A549 (cell line): Measurements from ENCODE around the gene MZT2B. TPM values are rescaled to one million over a fixed set of nuclear protein-coding genes. Genes with fewer than 3 reads are reported as not detected.
"Not testable (repeated sequence)": the region's sequence is repeated elsewhere in the genome, so short reads cannot be mapped to it uniquely, and the experiment has no call there.

Experiments used
- ATAC-seq, 2 experiments: fragments of 200-7000 bp in 1 of 2; fragments of >200 bp in 1 of 2; cut with Nextera tagmentation in 1 of 2; cut with Tn5 transposase in 1 of 2; 3 replicates each; pipeline versions ENCODE4 v1.8.0 to v1.9.1; 2018 to 2020; ENCODE audit warnings: mild to moderate bottlenecking in 1 of 2, moderate library complexity in 1 of 2
- CTCF ChIA-PET: fragments of 300-600 bp; sonication (Branson Sonifier 250); formaldehyde crosslinking; extraction: SDS; loops from one replicate; lab custom pipeline; 2021; ENCODE audit warnings: antibody characterized with exemption, inconsistent platforms; lab: Yijun Ruan, JAX
- POLR2A ChIA-PET: fragments of 350-600 bp; formaldehyde crosslinking; extraction: SDS; loops from one replicate; lab custom pipeline; 2021; ENCODE audit warnings: antibody characterized with exemption, inconsistent platforms; lab: Yijun Ruan, JAX
- DNase-seq, 2 experiments: peaks; one replicate each; pipeline versions ENCODE4 v3.0.0 to v3.0.0-alpha.2; 2011 to 2016; ENCODE audit warnings: low read depth in 1 of 2, low spot score in 1 of 2
- FAIRE-seq: peaks from 2 replicates; lab custom pipeline; 2011; peaks lifted over from hg19 to GRCh38; lab: Jason Lieb, UNC
- H3K27ac ChIP-seq, 2 experiments: fragments of >200 bp; sonication (Bioruptor Twin); formaldehyde crosslinking; 3 replicates each; pipeline ENCODE4 v1.5.1; 2016 to 2017
- H3K4me1 ChIP-seq: fragments of >200 bp; sonication (Bioruptor Twin); formaldehyde crosslinking; 3 replicates; pipeline ENCODE4 v1.6.1; 2016
- H3K4me2 ChIP-seq: fragments of >200 bp; sonication (Bioruptor Twin); formaldehyde crosslinking; 3 replicates; pipeline ENCODE4 v1.6.1; 2016
- H3K4me3 ChIP-seq: fragments of >200 bp; sonication (Bioruptor Twin); formaldehyde crosslinking; 3 replicates; pipeline ENCODE4 v1.5.1; 2016
- H3K9me3 ChIP-seq: fragments of >200 bp; sonication (Bioruptor Twin); formaldehyde crosslinking; 3 replicates; pipeline ENCODE4 v1.6.1; 2016
- CBX8 ChIP-seq: fragments of 200-600 bp; sonication (generic); IDR thresholded peaks from 2 replicates; pipeline ENCODE4 v1.6.1; 2016
- CHD2 ChIP-seq: fragments of 150-350 bp; IDR thresholded peaks from 2 replicates; pipeline ENCODE4 v1.6.1; 2014; ENCODE audit warnings: low read length; ENCODE audit not compliant: partially characterized antibody
- CHD4 ChIP-seq: fragments of 200-600 bp; sonication (generic); IDR thresholded peaks from 2 replicates; pipeline ENCODE4 v1.6.1; 2016; ENCODE audit warnings: antibody characterized with exemption, mild to moderate bottlenecking, borderline replicate concordance
- CTCF ChIP-seq: fragments of >200 bp; sonication (Bioruptor Twin); formaldehyde crosslinking; IDR thresholded peaks from 3 replicates; pipeline ENCODE4 v1.5.1; 2016
- EHF ChIP-seq: fragments of 250-450 bp; sonication (Bioruptor Pico); IDR thresholded peaks from 2 replicates; pipeline ENCODE4 v1.5.0; 2020; ENCODE audit warnings: mild to moderate bottlenecking
- ELK1 ChIP-seq: fragments of 150-350 bp; IDR thresholded peaks from 2 replicates; pipeline ENCODE4 v1.6.1; 2014; ENCODE audit warnings: low read depth, mild to moderate bottlenecking, low read length
- EP300 ChIP-seq, 2 experiments: fragments of >200 bp; sonication (Bioruptor Twin); formaldehyde crosslinking; IDR thresholded peaks; 2 replicates in 1 of 2; 3 replicates in 1 of 2; pipeline ENCODE4 v1.6.1; 2016 to 2017
- ESRRA ChIP-seq: fragments of 150-350 bp; IDR thresholded peaks from 2 replicates; pipeline ENCODE4 v1.6.1; 2014; ENCODE audit warnings: mild to moderate bottlenecking, low read length, borderline replicate concordance
- GATA3 ChIP-seq: IDR thresholded peaks from 2 replicates; pipeline ENCODE4 v1.6.1; 2012; ENCODE audit warnings: borderline replicate concordance
- HES2 ChIP-seq: fragments of >200 bp; sonication (Bioruptor Twin); formaldehyde crosslinking; IDR thresholded peaks from 2 replicates; pipeline ENCODE4 v1.6.1; 2016
- KDM1A ChIP-seq: fragments of 200-600 bp; sonication (generic); IDR thresholded peaks from 2 replicates; pipeline ENCODE4 v1.6.1; 2016; ENCODE audit warnings: low read depth, mild to moderate bottlenecking
- MAX ChIP-seq: IDR thresholded peaks from 2 replicates; pipeline ENCODE4 v1.6.1; 2012
- MAZ ChIP-seq: fragments of 150-350 bp; IDR thresholded peaks from 2 replicates; pipeline ENCODE4 v1.6.1; 2014; ENCODE audit warnings: antibody characterized with exemption, low read depth, low read length, borderline replicate concordance
- MYC ChIP-seq: IDR thresholded peaks from 2 replicates; pipeline ENCODE4 v1.6.1; 2012; ENCODE audit warnings: mild to moderate bottlenecking, inconsistent platforms, low read length, improper control_type of control experiment, borderline replicate concordance
- NR3C1 ChIP-seq: fragments of >200 bp; sonication (Bioruptor Twin); formaldehyde crosslinking; IDR thresholded peaks from 3 replicates; pipeline ENCODE4 v1.6.1; 2017
- PHF8 ChIP-seq: fragments of 200-600 bp; sonication (generic); IDR thresholded peaks from 2 replicates; pipeline ENCODE4 v1.6.1; 2016; ENCODE audit warnings: low read depth, mild to moderate bottlenecking, antibody characterized with exemption, moderate library complexity, borderline replicate concordance
- RCOR1 ChIP-seq: fragments of 150-350 bp; IDR thresholded peaks from 2 replicates; pipeline ENCODE4 v1.6.1; 2014; ENCODE audit warnings: antibody characterized with exemption, low read length, low read depth
- SREBF2 ChIP-seq: fragments of 450-650 bp; IDR thresholded peaks from 2 replicates; pipeline ENCODE4 v1.6.1; 2014; ENCODE audit warnings: mild to moderate bottlenecking, moderate library complexity
- ZSCAN20 ChIP-seq: fragments of 250-450 bp; sonication (Bioruptor Pico); IDR thresholded peaks from 2 replicates; pipeline ENCODE4 v1.8.0; 2022; ENCODE audit warnings: mild to moderate bottlenecking, moderate library complexity
- WGBS: methylation state at CpG from one replicate; pipeline ENCODE4 v1.1.6; 2017; ENCODE audit errors: missing lambda C conversion rate; 5-methylcytosine and 5-hydroxymethylcytosine counted together
- polyA plus RNA-seq, 4 experiments: library from polyadenylated mRNA; depleted of rRNA in 3 of 4; stranded (reverse); fragments of >200 nt; fragmentation: RNase III in 1 of 4; extraction: RNeasy Plus Mini Kit Qiagen cat#74134 plus additional on column Dnase treatment in 1 of 4; gene quantifications; 2 replicates in 3 of 4; 3 replicates in 1 of 4; pipeline ENCODE4 v1.2.3, GENCODE V29; 2011 to 2017

Gene MZT2B
- polyA plus RNA-seq, 2 of the 4 experiments (the other 2 are of a cell fraction): 102 to 273 TPM

- H3K4me2 ChIP-seq: no peak overlapping the region
- no peaks in the 10 kb centered on the region for H3K9me3 ChIP-seq
- FAIRE-seq (no peak), DNase-seq (no peak), ATAC-seq (no peak)
- H3K27ac ChIP-seq: no peak overlapping the region
- H3K4me3 ChIP-seq: no peak overlapping the region
- no peaks in the 10 kb centered on the region for H3K4me1 ChIP-seq
- TF ChIP-seq MAZ: no peak
- TF ChIP-seq KDM1A: no peak
- no peak for TF ChIP-seq HES2
- no peak for TF ChIP-seq CBX8
- no peak for TF ChIP-seq MYC
- no peak for TF ChIP-seq CHD2
- no peak for TF ChIP-seq GATA3
- no peak for TF ChIP-seq MAX
- CTCF ChIA-PET: no interaction called here
- POLR2A ChIA-PET: no interaction called here
- WGBS: 93% methylated on average over 17 of the region's 25 CpGs
Observed at GRCh38 chr2:130152816-130153595, 29.1 kb upstream of the MZT2B start.

GRCh38 chr2:130153721-130154422 lies 28.2 kb upstream of the MZT2B start:
- ATAC-seq, H3K4me3 ChIP-seq, H3K4me1 ChIP-seq, CTCF ChIA-PET, DNase-seq, POLR2A ChIA-PET, H3K4me2 ChIP-seq, H3K27ac ChIP-seq, FAIRE-seq, H3K9me3 ChIP-seq: not testable (repeated sequence)
- 95% methylated on average over 18 of the region's 23 CpGs for WGBS

GRCh38 chr2:130154423-130154770 lies 27.7 kb upstream of the MZT2B start:
- H3K27ac ChIP-seq, H3K4me2 ChIP-seq, CTCF ChIA-PET, POLR2A ChIA-PET, DNase-seq, FAIRE-seq, H3K4me1 ChIP-seq, H3K9me3 ChIP-seq, ATAC-seq, H3K4me3 ChIP-seq: not testable (repeated sequence)
- 95% methylated on average over 7 of the region's 8 CpGs for WGBS

GRCh38 chr2:130154773-130155765 lies 27.0 kb upstream of the MZT2B start:
- H3K4me3 ChIP-seq: no peak overlapping the region
- 98% methylated on average over 27 of the region's 29 CpGs for WGBS
- no peak for DNase-seq
- no peak overlapping the region for H3K4me2 ChIP-seq
- TF ChIP-seq ESRRA (no peak), PHF8 (no peak), CTCF (no peak), ZSCAN20 (CRISPR knock-in tag) (no peak), EP300 (IDR thresholded peaks at IDR 0.05) (no peak), EHF (CRISPR knock-in tag) (no peak), CHD4 (no peak), RCOR1 (no peak), NR3C1 (no peak), MYC (no peak), ELK1 (no peak), SREBF2 (no peak)
- FAIRE-seq: no peak
- no peaks in the 10 kb centered on the region for H3K4me1 ChIP-seq
- ChIA-PET CTCF (interaction anchor here (0.6 to 1.4 kb wide), 6 partner anchors 26 to 187 kb away, joined by 3 to 15 read pairs (median 4); partner anchors contain the start of genes IMP4 and SMPD4), POLR2A (no interaction called here)
- H3K9me3 ChIP-seq: no peaks in the 10 kb centered on the region
- no peak overlapping the region for H3K27ac ChIP-seq
- no peak for ATAC-seq
